Vagina (tissue), 2 donors: Measurements from ENCODE around the gene ERG28. TPM values are rescaled to one million over a fixed set of nuclear protein-coding genes. Genes with fewer than 3 reads are reported as not detected.

ENCODE experiments used
- DNase-seq, 2 donors: peaks; one replicate each; pipeline ENCODE4 v3.0.0-alpha.2; 2017; ENCODE audit errors: extremely low spot score in 2 of 2
- H3K27ac ChIP-seq: fragments of 200-600 bp; sonication (generic); one replicate; pipeline ENCODE4 v1.5.1; 2019
- H3K27me3 ChIP-seq: fragments of 200-600 bp; sonication (generic); one replicate; pipeline ENCODE4 v1.5.1; 2019
- H3K36me3 ChIP-seq, 2 donors: fragments of 200-600 bp; sonication (generic); one replicate each; pipeline ENCODE4 v1.5.1; 2017 to 2019
- H3K4me1 ChIP-seq: fragments of 200-600 bp; sonication (generic); one replicate; pipeline ENCODE4 v1.5.1; 2019
- H3K4me3 ChIP-seq, 2 donors: fragments of 200-600 bp; sonication (generic); 1 replicate in 1 of 2; 2 replicates in 1 of 2; pipeline ENCODE4 v1.5.1; 2016 to 2019
- H3K9me3 ChIP-seq: fragments of 200-600 bp; sonication (generic); one replicate; pipeline ENCODE4 v1.5.1; 2019
- CTCF ChIP-seq, 3 experiments: fragments of 450-650 bp in 2 of 3; fragments of 200-600 bp in 1 of 3; sonication (generic) in 1 of 3; IDR thresholded peaks; one replicate each; pipeline ENCODE4 v1.5.1; 2017 to 2019; ENCODE audit warnings: antibody characterized with exemption in 3 of 3, mild to moderate bottlenecking in 2 of 3, moderate library complexity in 2 of 3
- POLR2A ChIP-seq, 2 donors: fragments of 450-650 bp; IDR thresholded peaks; one replicate each; pipeline ENCODE4 v1.6.1; 2017; ENCODE audit warnings: antibody characterized with exemption in 2 of 2, mild to moderate bottlenecking in 2 of 2, moderate library complexity in 2 of 2
- POLR2AphosphoS5 ChIP-seq, 2 donors: sonication (generic); formaldehyde crosslinking; IDR thresholded peaks; one replicate each; pipeline ENCODE4 v1.9.0; 2017; ENCODE audit warnings: antibody characterized with exemption in 2 of 2, mild to moderate bottlenecking in 2 of 2, low read depth in 1 of 2; ENCODE audit not compliant: insufficient read depth in 1 of 2
- intact Hi-C: fragments of 100-400 bp; cut with DNase I; formaldehyde crosslinking; loops from one replicate; pipeline ENCODE4 v1.15.1; 2023
- total RNA-seq: library from RNA; depleted of rRNA; stranded (reverse); fragments of >200 nt; gene quantifications from one replicate; pipeline ENCODE4 v1.2.3, GENCODE V29; 2016

The ERG28 gene
- 9.6 TPM for total RNA-seq

- peak; percentile 99 to 100 for DNase-seq
- no peaks in the 10 kb centered on the region for H3K27me3 ChIP-seq
- peak within 1 kb of the TSS; percentile 76 to 97 for H3K4me3 ChIP-seq
- peak in 1 of 2 donors; percentile 65 for TF ChIP-seq POLR2A (IDR thresholded peaks at IDR 0.05)
- TF ChIP-seq POLR2AphosphoS5 (IDR thresholded peaks at IDR 0.05; ENCODE audit: insufficient read depth in 1 of 2, low read depth in 1 of 2) = peak; percentile 90 to 97
- no peak for TF ChIP-seq CTCF (IDR thresholded peaks at IDR 0.05)
- no peaks in the 10 kb centered on the region for H3K9me3 ChIP-seq
- intact Hi-C loops = no loop called here
- H3K27ac ChIP-seq = peak within 1 kb of the TSS; percentile 89
- H3K36me3 ChIP-seq = peaks cover 0 to 15% of the 10 kb centered on the region in 2 donors
- peaks cover 23% of the 10 kb centered on the region for H3K4me1 ChIP-seq
Measured at GRCh38 chr14:75660630-75661498, at the start of gene ERG28, which contains the start of gene TTLL5. Gene ERG28, minus strand, starts transcription at chr14:75660876. Its CDS starts 3,374 bp downstream, at chr14:75657502. Gene TTLL5, plus strand, starts transcription at chr14:75661246. Its CDS starts 1,904 bp downstream, at chr14:75663150.

GRCh38 chr14:75709207-75709812, 48.6 kb upstream of the ERG28 start:
- Histone ChIP-seq H3K36me3 (no peaks in the 10 kb centered on the region), H3K4me3 (no peak overlapping the region), H3K27me3 (no peaks in the 10 kb centered on the region), H3K4me1 (peaks cover 18% of the 10 kb centered on the region), H3K9me3 (no peaks in the 10 kb centered on the region), H3K27ac (no peak overlapping the region)
- TF ChIP-seq CTCF (IDR thresholded peaks at IDR 0.05) = peak; percentile 48 to 70 (median 67)
- peak in 1 of 2 donors; percentile 40 for TF ChIP-seq POLR2AphosphoS5 (IDR thresholded peaks at IDR 0.05; ENCODE audit: insufficient read depth in 1 of 2, low read depth in 1 of 2)
- TF ChIP-seq POLR2A (IDR thresholded peaks at IDR 0.05) = no peak
- intact Hi-C loops = no loop called here
- DNase-seq = no peak

- Histone ChIP-seq H3K4me3 (no peak overlapping the region), H3K27ac (no peak overlapping the region), H3K36me3 (peaks cover 0 to 8% of the 10 kb centered on the region in 2 donors), H3K27me3 (no peaks in the 10 kb centered on the region), H3K4me1 (peaks cover 10% of the 10 kb centered on the region), H3K9me3 (no peaks in the 10 kb centered on the region)
- TF ChIP-seq POLR2A (IDR thresholded peaks at IDR 0.05) (no peak), CTCF (IDR thresholded peaks at IDR 0.05) (no peak), POLR2AphosphoS5 (IDR thresholded peaks at IDR 0.05; ENCODE audit: insufficient read depth in 1 of 2, low read depth in 1 of 2) (no peak)
- DNase-seq = no peak
- intact Hi-C loops = no loop called here
Measured at GRCh38 chr14:75705014-75705413, 44.3 kb upstream of the ERG28 start.

GRCh38 chr14:75703467-75703866, 42.8 kb upstream of the ERG28 start:
- peak overlapping the region; percentile 56 for H3K27ac ChIP-seq
- no peak for TF ChIP-seq POLR2AphosphoS5 (IDR thresholded peaks at IDR 0.05; ENCODE audit: insufficient read depth in 1 of 2, low read depth in 1 of 2)
- no peaks in the 10 kb centered on the region for H3K27me3 ChIP-seq
- no peak for DNase-seq
- H3K36me3 ChIP-seq = peaks cover 0 to 18% of the 10 kb centered on the region in 2 donors
- H3K4me3 ChIP-seq = no peak overlapping the region
- H3K9me3 ChIP-seq = no peaks in the 10 kb centered on the region
- H3K4me1 ChIP-seq = peaks cover 10% of the 10 kb centered on the region
- intact Hi-C loops = no loop called here

- peaks cover 0 to 18% of the 10 kb centered on the region in 2 donors for H3K36me3 ChIP-seq
- H3K27me3 ChIP-seq = no peaks in the 10 kb centered on the region
- H3K4me1 ChIP-seq = peaks cover 10% of the 10 kb centered on the region
- H3K4me3 ChIP-seq = no peak overlapping the region
- intact Hi-C loops = no loop called here
- H3K9me3 ChIP-seq = no peaks in the 10 kb centered on the region
- no peak for TF ChIP-seq POLR2AphosphoS5 (IDR thresholded peaks at IDR 0.05; ENCODE audit: insufficient read depth in 1 of 2, low read depth in 1 of 2)
- TF ChIP-seq CTCF (IDR thresholded peaks at IDR 0.05) = no peak
- no peak for DNase-seq
- H3K27ac ChIP-seq = peak overlapping the region; percentile 56
Measured at GRCh38 chr14:75702616-75703261, 42.1 kb upstream of the ERG28 start.
